Measurements from ENCODE around the gene KCNAB1.

DNA sequence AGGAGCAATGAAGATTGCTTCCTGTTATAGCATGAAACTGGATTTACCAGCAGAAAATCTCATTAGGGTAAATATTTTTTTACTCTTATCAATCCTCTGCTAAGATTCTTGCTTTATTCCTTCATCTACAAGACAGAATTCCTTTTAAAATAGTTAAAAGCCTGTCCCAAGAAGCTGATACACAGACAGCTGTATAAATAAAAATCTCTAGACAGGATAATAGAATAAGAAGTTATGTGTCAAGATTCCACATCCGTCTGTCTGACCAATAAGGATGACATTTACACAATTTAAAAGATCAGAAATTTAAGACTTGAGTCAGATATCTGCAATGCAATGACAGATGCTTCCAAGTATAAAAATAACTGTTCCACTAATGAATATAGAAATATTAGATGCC is 376.9 kb downstream of the KCNAB1 start:
- TF ChIP-seq, protein P1, sequence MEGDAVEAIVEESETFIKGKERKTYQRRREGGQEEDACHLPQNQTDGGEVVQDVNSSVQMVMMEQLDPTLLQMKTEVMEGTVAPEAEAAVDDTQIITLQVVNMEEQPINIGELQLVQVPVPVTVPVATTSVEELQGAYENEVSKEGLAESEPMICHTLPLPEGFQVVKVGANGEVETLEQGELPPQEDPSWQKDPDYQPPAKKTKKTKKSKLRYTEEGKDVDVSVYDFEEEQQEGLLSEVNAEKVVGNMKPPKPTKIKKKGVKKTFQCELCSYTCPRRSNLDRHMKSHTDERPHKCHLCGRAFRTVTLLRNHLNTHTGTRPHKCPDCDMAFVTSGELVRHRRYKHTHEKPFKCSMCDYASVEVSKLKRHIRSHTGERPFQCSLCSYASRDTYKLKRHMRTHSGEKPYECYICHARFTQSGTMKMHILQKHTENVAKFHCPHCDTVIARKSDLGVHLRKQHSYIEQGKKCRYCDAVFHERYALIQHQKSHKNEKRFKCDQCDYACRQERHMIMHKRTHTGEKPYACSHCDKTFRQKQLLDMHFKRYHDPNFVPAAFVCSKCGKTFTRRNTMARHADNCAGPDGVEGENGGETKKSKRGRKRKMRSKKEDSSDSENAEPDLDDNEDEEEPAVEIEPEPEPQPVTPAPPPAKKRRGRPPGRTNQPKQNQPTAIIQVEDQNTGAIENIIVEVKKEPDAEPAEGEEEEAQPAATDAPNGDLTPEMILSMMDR (IDR thresholded peaks at IDR 0.05; ENCODE audit: control extremely low read depth in 1 of 3, insufficient read depth in 1 of 3, low read depth in 1 of 3, low read length in 3 of 3) = no peak
- TF ChIP-seq RAD21 (IDR thresholded peaks at IDR 0.05 in 1 of 2, conservative IDR thresholded peaks at IDR 0.05 in 1 of 2; ENCODE audit: low read depth in 2 of 2, low read length in 2 of 2) = no peak
- TF ChIP-seq EP300 (IDR thresholded peaks at IDR 0.05; ENCODE audit: borderline replicate concordance in 1 of 2, low read depth in 2 of 2, low read length in 2 of 2) = no peak
- no peak for TF ChIP-seq YY1 (IDR thresholded peaks at IDR 0.05; ENCODE audit: low read depth, low read length)
- TF ChIP-seq POLR2A (IDR thresholded peaks at IDR 0.05; ENCODE audit: control extremely low read depth in 1 of 2, low read depth in 2 of 2, low read length in 2 of 2) = no peak

Data from H1 (cell line).